Esophagus squamous epithelium (tissue), 4 donors: ENCODE results near the gene B4GALNT2.

ENCODE experiments used
- POLR2A ChIP-seq, 4 donors: fragments of 450-650 bp; IDR thresholded peaks; one replicate each; pipeline ENCODE4 v1.6.1; 2017; ENCODE audit warnings: antibody characterized with exemption in 4 of 4, mild to moderate bottlenecking in 4 of 4, moderate library complexity in 3 of 4
- TF ChIP-seq, protein P1 (sequence below), 6 experiments: fragments of 450-650 bp in 4 of 6; fragments of 200-600 bp in 2 of 6; sonication (generic) in 2 of 6; IDR thresholded peaks; one replicate each; pipeline ENCODE4 v1.5.1; 2016 to 2019; ENCODE audit warnings: antibody characterized with exemption in 6 of 6, mild to moderate bottlenecking in 4 of 6, moderate library complexity in 4 of 6

GRCh38 chr17:49196520-49196919 lies 64.0 kb downstream of the B4GALNT2 start:
- TF ChIP-seq, protein P1, sequence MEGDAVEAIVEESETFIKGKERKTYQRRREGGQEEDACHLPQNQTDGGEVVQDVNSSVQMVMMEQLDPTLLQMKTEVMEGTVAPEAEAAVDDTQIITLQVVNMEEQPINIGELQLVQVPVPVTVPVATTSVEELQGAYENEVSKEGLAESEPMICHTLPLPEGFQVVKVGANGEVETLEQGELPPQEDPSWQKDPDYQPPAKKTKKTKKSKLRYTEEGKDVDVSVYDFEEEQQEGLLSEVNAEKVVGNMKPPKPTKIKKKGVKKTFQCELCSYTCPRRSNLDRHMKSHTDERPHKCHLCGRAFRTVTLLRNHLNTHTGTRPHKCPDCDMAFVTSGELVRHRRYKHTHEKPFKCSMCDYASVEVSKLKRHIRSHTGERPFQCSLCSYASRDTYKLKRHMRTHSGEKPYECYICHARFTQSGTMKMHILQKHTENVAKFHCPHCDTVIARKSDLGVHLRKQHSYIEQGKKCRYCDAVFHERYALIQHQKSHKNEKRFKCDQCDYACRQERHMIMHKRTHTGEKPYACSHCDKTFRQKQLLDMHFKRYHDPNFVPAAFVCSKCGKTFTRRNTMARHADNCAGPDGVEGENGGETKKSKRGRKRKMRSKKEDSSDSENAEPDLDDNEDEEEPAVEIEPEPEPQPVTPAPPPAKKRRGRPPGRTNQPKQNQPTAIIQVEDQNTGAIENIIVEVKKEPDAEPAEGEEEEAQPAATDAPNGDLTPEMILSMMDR (IDR thresholded peaks at IDR 0.05): no peak
- no peak for TF ChIP-seq POLR2A (IDR thresholded peaks at IDR 0.05)
